Measurements from ENCODE around the gene ZNF423.

Gene ZNF423

GRCh38 chr16:49619811-49620157, 236.1 kb downstream of the ZNF423 start:
- FAIRE-seq = no peak

- FAIRE-seq = no peak
Observed at GRCh38 chr16:49618955-49619354, 237.0 kb downstream of the ZNF423 start.

- FAIRE-seq = no peak
Observed at GRCh38 chr16:49617710-49618330, 238.1 kb downstream of the ZNF423 start.

- FAIRE-seq = no peak
Observed at GRCh38 chr16:49617016-49617629, 238.8 kb downstream of the ZNF423 start.

- FAIRE-seq = no peak
Observed at GRCh38 chr16:49615576-49615975, 240.3 kb downstream of the ZNF423 start.

GRCh38 chr16:49610983-49611382, 244.9 kb downstream of the ZNF423 start:
- FAIRE-seq = no peak

GRCh38 chr16:49608779-49609178, 247.1 kb downstream of the ZNF423 start:
- FAIRE-seq = no peak

- FAIRE-seq = no peak
Observed at GRCh38 chr16:49608098-49608497, 247.8 kb downstream of the ZNF423 start.

GRCh38 chr16:49605536-49606254, 250.2 kb downstream of the ZNF423 start:
- no peak for FAIRE-seq

- FAIRE-seq = no peak
Observed at GRCh38 chr16:49604602-49605001, 251.3 kb downstream of the ZNF423 start.

- no peak for FAIRE-seq
Observed at GRCh38 chr16:49603956-49604355, 252.0 kb downstream of the ZNF423 start.

- no peak for FAIRE-seq
Observed at GRCh38 chr16:49602976-49603310, 253.0 kb downstream of the ZNF423 start.

GRCh38 chr16:49602201-49602975, 253.5 kb downstream of the ZNF423 start:
- no peak for FAIRE-seq

- no peak for FAIRE-seq
Observed at GRCh38 chr16:49601576-49601975, 254.3 kb downstream of the ZNF423 start.

- no peak for FAIRE-seq
Observed at GRCh38 chr16:49600976-49601375, 254.9 kb downstream of the ZNF423 start.

- FAIRE-seq = no peak
Observed at GRCh38 chr16:49600536-49600935, 255.4 kb downstream of the ZNF423 start.

GRCh38 chr16:49599704-49600103, 256.2 kb downstream of the ZNF423 start:
- no peak for FAIRE-seq

- FAIRE-seq = no peak
Observed at GRCh38 chr16:49599281-49599680, 256.6 kb downstream of the ZNF423 start.

- FAIRE-seq = no peak
Observed at GRCh38 chr16:49598383-49599170, 257.3 kb downstream of the ZNF423 start.

GRCh38 chr16:49597796-49598195, 258.1 kb downstream of the ZNF423 start:
- no peak for FAIRE-seq

GRCh38 chr16:49596648-49597291, 259.1 kb downstream of the ZNF423 start:
- no peak for FAIRE-seq

- FAIRE-seq = no peak
Observed at GRCh38 chr16:49596068-49596467, 259.8 kb downstream of the ZNF423 start.
